Measurements from ENCODE around the gene CHN1.

The CHN1 gene

DNA sequence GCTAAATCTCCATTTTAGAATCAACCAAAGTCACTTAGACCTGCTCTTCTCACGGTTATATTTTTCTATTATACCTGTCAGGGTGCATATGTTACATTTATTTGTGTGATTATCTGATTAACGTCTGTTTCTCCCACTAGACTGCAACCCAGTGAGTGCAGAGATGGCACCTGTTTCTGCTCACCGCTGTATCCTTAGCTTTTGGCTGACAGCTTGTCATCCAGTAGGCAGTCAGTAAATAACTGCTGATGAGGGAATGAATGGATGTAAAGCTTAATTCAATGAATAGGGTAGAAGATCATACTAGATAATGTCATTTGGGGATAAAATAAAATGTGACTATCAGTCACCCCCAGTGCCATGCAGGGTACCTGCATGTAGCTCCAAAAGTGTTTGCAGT is 234.0 kb downstream of the CHN1 start:
- H3K27ac ChIP-seq (ENCODE audit: low read depth, low read length) = no peak overlapping the region
- no peak overlapping the region for H3K9ac ChIP-seq (ENCODE audit: low read length)
- H3K4me1 ChIP-seq (ENCODE audit: control insufficient read depth, insufficient read depth, low read length) = peaks cover 5% of the 10 kb centered on the region
- no peaks in the 10 kb centered on the region for H3K27me3 ChIP-seq (ENCODE audit: control insufficient read depth, insufficient read depth, low read length)
- no peak overlapping the region for H3K4me3 ChIP-seq (ENCODE audit: low read length)
- no peaks in the 10 kb centered on the region for H3K36me3 ChIP-seq (ENCODE audit: control insufficient read depth, insufficient read depth, low read length)

DNA sequence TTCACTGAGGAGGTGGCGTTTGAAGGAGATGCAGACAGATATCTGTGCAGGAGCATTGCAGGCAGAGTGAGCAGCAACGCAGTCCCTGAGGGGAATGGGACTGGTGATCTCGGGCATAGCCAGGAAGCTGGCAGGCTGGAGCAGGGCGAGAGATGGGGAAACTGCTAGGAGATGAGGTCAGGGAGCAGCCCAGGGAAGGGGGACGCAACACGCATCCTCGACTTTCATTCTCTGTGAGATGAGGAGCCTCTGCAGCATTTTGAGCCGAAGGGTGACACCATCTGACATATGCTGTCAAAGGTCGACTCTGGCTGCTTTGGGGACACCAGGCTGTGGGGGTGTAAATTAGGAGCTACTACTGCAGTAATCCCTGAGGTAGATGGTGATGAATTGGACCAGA is 236.6 kb downstream of the CHN1 start:
- H3K27ac ChIP-seq (ENCODE audit: low read depth, low read length) = no peak overlapping the region
- H3K36me3 ChIP-seq (ENCODE audit: control insufficient read depth, insufficient read depth, low read length) = no peaks in the 10 kb centered on the region
- H3K9ac ChIP-seq (ENCODE audit: low read length) = no peak overlapping the region
- no peaks in the 10 kb centered on the region for H3K27me3 ChIP-seq (ENCODE audit: control insufficient read depth, insufficient read depth, low read length)
- no peak overlapping the region for H3K4me3 ChIP-seq (ENCODE audit: low read length)
- H3K4me1 ChIP-seq (ENCODE audit: control insufficient read depth, insufficient read depth, low read length) = peaks cover 5% of the 10 kb centered on the region

DNA sequence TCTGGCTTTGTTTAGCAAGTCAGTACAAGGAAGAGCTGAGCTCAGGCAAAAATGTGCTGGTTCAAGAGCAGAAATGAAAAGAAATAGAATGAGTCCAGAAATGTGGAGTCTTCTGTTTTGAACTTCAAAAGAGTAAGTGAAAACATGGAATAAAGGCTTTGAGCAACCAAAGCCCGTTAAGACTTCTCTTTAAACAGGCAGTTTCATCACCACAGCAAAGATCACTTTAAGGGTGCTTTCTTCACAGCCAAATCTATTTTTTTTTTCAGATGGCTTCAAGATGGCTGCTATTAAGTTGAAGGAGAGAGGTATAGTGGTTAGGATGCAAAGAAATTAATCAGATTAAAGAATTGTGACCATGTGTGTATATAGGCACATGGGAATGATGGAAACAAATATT is 238.9 kb downstream of the CHN1 start:
- H3K36me3 ChIP-seq (ENCODE audit: control insufficient read depth, insufficient read depth, low read length) = no peaks in the 10 kb centered on the region
- no peak overlapping the region for H3K27ac ChIP-seq (ENCODE audit: low read depth, low read length)
- H3K9ac ChIP-seq (ENCODE audit: low read length) = no peak overlapping the region
- no peak overlapping the region for H3K4me3 ChIP-seq (ENCODE audit: low read length)
- H3K27me3 ChIP-seq (ENCODE audit: control insufficient read depth, insufficient read depth, low read length) = no peaks in the 10 kb centered on the region
- no peaks in the 10 kb centered on the region for H3K4me1 ChIP-seq (ENCODE audit: control insufficient read depth, insufficient read depth, low read length)

DNA sequence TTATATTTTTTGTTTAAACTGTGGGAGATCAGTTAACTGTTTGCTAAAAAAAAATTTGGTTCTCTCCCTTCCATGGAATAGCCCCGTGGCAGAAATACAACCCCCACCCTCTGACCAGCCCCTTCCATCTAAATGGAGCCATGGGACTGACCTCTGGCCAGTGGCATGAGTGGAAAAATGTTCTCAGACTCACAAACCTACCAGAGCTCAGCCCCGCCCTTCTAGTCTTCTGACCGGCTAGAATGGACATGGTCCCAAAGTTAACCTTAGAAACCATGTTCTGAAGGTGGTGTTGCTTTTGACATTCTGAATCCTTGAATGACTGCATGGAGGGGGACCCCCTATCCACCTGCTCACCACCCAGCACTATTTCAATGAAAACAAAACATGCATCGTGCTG is 239.6 kb downstream of the CHN1 start:
- no peak overlapping the region for H3K27ac ChIP-seq (ENCODE audit: low read depth, low read length)
- H3K4me3 ChIP-seq (ENCODE audit: low read length) = no peak overlapping the region
- H3K27me3 ChIP-seq (ENCODE audit: control insufficient read depth, insufficient read depth, low read length) = no peaks in the 10 kb centered on the region

DNA sequence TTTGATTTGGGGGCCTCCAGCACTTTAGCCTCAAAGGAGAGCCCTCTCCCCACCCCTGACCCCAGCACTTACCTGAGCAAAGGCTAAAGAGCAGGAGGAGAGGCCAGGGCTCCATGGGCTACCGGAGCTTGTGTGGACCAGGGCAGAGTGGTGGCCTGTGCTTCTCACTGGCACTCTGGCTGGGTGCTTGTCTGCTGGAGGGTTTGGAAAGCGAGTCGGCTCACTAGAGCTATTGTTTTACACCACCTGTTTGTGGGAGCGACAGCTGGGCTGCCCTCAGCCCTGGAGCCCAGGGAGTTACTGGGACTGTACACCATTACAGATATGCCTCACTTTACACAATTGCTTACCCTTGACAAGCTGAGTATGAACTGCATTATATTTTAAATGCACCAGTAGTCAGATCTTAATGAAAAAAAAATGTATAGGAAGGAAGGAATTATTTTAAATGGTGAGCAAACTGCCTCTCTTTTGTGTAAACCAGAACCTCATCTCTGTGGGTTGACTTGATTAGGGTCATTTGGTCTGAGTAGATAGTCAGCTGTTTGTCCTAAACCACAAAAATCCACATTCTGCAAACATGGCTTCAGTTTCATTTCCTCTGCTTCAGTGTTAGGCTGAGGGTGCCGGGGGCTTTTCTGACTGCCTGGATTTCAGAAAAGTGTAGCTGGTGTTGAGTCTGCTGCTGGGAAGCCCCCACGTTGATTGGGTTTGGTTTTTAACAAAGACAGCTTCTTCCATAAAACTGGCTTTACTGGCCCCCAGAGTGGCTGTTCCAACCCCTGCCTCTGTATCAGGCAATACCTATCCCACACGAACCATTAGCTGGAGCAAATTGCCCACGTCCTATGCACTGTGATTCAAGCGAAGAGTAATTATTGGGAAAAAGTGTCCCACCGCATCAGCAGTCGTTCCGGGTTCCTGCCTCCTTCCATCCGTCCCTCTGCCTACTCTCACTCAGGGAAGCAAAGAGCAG is 240.6 kb downstream of the CHN1 start, which contains the start of gene CHRNA1:
Gene CHRNA1 (minus strand): TSS at position 193 of the 976 bp plus-strand sequence. CDS start 78 bp downstream, at position 115.
- Histone ChIP-seq H3K27me3 (ENCODE audit: control insufficient read depth, insufficient read depth, low read length) (no peaks in the 10 kb centered on the region), H3K27ac (ENCODE audit: low read depth, low read length) (no peak within 1 kb of the TSS), H3K4me3 (ENCODE audit: low read length) (no peak within 1 kb of the TSS)

More for the DNA sequence above, 239.6 kb downstream of the CHN1 start:
- H3K36me3 ChIP-seq (ENCODE audit: control insufficient read depth, insufficient read depth, low read length) = no peaks in the 10 kb centered on the region
- no peak overlapping the region for H3K9ac ChIP-seq (ENCODE audit: low read length)
- no peaks in the 10 kb centered on the region for H3K4me1 ChIP-seq (ENCODE audit: control insufficient read depth, insufficient read depth, low read length)

DNA sequence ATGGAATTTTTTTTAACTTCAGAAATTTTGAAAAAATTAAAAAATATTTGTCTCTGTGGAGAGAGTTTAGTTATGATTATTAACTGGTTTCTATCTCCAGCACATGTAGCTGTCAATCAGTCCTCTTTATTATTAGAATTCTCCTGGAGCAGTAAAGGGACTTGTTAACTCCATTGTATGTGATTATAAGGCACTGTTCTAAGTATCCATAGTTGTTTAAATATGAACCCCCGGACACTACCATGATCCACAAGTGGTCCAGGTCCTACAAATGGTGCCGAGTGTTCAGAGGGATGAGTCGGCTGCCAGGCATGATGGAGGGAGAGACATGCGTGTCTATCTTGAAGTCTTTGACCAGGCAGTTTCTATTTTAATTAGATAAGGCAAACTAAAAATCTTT is 241.4 kb downstream of the CHN1 start:
- Histone ChIP-seq H3K36me3 (ENCODE audit: control insufficient read depth, insufficient read depth, low read length) (no peaks in the 10 kb centered on the region), H3K4me3 (ENCODE audit: low read length) (no peak overlapping the region), H3K27ac (ENCODE audit: low read depth, low read length) (no peak overlapping the region), H3K27me3 (ENCODE audit: control insufficient read depth, insufficient read depth, low read length) (no peaks in the 10 kb centered on the region), H3K4me1 (ENCODE audit: control insufficient read depth, insufficient read depth, low read length) (no peaks in the 10 kb centered on the region), H3K9ac (ENCODE audit: low read length) (no peak overlapping the region)

More for the DNA sequence above, 240.6 kb downstream of the CHN1 start, which contains the start of gene CHRNA1:
- H3K36me3 ChIP-seq (ENCODE audit: control insufficient read depth, insufficient read depth, low read length) = no peaks in the 10 kb centered on the region
- no peaks in the 10 kb centered on the region for H3K4me1 ChIP-seq (ENCODE audit: control insufficient read depth, insufficient read depth, low read length)
- no peak within 1 kb of the TSS for H3K9ac ChIP-seq (ENCODE audit: low read length)

DNA sequence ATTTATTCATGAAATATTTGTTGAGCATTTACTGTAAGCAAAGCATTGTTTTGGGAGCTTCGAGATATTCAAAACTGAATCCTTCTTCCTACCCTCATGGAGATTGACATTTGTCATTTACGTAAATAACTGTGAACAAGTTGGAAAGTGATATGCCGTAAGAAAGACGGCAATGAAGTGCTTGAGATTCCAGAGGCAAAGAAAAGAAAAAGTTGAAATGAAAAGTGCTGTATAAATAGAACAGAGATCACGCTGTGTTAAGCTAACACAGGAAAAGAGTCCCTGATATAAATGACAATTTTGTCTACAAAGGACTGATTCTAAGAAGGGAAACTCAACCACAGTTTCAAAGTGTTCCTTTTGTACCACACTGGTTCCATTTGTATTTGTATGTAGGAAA is 242.7 kb downstream of the CHN1 start:
- no peaks in the 10 kb centered on the region for H3K4me1 ChIP-seq (ENCODE audit: control insufficient read depth, insufficient read depth, low read length)
- no peaks in the 10 kb centered on the region for H3K36me3 ChIP-seq (ENCODE audit: control insufficient read depth, insufficient read depth, low read length)
- no peak overlapping the region for H3K4me3 ChIP-seq (ENCODE audit: low read length)
- no peaks in the 10 kb centered on the region for H3K27me3 ChIP-seq (ENCODE audit: control insufficient read depth, insufficient read depth, low read length)
- H3K27ac ChIP-seq (ENCODE audit: low read depth, low read length) = no peak overlapping the region
- H3K9ac ChIP-seq (ENCODE audit: low read length) = no peak overlapping the region

DNA sequence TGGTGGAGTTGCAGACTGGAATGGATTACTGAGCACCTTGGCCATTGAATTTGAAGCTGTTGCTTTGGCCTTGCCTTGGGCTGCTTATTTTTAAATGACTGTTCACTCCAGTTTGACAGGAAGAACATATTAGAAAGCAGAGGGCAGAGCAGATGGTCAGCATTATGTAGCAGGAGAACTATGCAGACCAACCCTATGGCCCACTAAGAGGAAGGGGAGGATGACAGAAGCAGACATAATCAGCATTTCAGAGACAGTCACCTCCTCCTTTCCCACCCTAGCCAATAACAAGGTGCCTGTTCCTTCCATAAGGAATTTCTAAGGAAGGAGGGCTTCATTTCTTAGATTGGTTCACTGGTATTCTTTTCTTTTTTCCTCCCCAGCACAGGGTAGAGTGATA is 243.3 kb downstream of the CHN1 start:
- Histone ChIP-seq H3K4me3 (ENCODE audit: low read length) (no peak overlapping the region), H3K27me3 (ENCODE audit: control insufficient read depth, insufficient read depth, low read length) (no peaks in the 10 kb centered on the region), H3K27ac (ENCODE audit: low read depth, low read length) (no peak overlapping the region), H3K9ac (ENCODE audit: low read length) (no peak overlapping the region), H3K36me3 (ENCODE audit: control insufficient read depth, insufficient read depth, low read length) (no peaks in the 10 kb centered on the region), H3K4me1 (ENCODE audit: control insufficient read depth, insufficient read depth, low read length) (no peaks in the 10 kb centered on the region)

DNA sequence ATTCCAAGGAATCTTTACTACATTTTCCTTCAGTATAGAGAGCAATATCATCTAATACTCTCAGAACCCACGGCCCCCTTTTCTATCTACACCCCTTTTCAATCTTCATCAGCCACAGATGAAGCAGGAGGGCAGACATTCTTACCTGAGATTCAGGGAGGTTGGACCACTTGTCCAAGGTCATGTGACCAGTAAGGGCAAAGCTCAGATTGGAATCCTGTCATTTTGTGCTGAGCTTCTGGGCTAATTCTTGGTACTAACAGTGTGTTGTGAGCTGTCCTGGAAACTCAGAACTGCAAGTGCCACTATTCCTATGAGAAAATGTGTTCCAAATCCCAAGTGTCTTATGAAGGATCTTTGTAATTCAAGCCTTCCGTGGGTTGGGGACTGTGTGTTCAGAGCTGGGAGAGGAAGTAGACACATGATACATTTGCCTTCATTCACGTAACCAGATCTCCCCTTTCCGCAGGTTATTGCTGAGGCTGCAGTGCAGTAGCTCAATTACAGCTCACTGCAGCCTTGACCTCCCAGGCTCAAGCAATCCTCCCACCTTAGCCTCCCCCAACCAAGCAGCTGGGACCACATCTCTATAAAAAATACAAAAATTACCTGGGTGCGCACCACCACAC is 244.2 kb downstream of the CHN1 start:
- no peak overlapping the region for H3K27ac ChIP-seq (ENCODE audit: low read depth, low read length)
- no peak overlapping the region for H3K9ac ChIP-seq (ENCODE audit: low read length)
- no peaks in the 10 kb centered on the region for H3K4me1 ChIP-seq (ENCODE audit: control insufficient read depth, insufficient read depth, low read length)
- no peaks in the 10 kb centered on the region for H3K27me3 ChIP-seq (ENCODE audit: control insufficient read depth, insufficient read depth, low read length)
- H3K4me3 ChIP-seq (ENCODE audit: low read length) = no peak overlapping the region
- H3K36me3 ChIP-seq (ENCODE audit: control insufficient read depth, insufficient read depth, low read length) = no peaks in the 10 kb centered on the region

DNA sequence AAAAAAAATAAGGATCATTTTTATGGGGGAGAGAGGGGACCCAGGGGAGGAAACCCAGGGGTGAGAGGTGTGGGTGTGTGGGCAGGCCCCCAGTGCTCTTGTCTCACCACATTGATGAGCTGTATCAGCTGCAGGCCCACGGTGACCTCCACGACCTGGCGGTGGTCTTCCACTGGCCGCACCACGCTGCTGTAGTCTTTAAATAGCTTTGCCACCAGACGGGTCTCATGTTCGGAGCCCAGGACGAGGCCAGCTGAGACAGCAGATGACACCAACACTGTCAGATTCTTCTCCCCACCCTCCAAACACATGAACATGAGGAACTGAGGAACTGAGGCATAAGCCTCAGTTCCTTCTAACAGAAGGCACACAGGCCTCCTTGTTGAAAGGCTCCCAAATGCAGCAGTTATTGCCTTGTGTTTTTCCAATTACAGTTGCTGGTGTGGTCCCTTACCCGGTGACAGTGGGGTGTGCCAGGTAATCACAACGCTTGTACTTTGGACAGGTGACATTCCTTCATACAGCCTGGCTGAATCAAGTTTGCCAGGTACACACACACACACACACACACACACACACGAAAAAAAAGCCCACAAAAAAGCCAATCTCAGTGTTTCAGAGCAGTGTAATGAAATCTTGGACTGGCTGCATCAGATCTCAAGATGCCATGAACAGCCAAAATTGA is 245.7 kb downstream of the CHN1 start:
- no peak overlapping the region for H3K27ac ChIP-seq (ENCODE audit: low read depth, low read length)

DNA sequence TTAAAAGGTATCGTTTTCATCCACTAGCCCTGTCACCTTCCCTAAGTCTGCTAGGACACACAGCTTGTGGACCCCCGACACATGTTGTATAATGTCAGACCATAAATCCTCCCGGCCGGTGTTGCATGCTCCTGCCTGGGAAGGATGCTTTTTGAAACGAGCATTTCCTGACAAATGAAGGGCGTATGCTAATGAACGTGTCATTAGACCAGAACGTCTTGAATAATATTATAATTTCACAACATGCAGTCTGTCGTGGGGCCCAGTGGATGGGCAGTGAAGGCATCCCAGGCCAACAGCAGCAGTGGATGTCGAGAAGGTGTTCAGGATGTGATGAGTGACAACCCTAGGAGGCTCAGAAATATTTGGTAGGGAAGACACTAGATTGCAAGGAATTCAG is 248.4 kb downstream of the CHN1 start:
- no peaks in the 10 kb centered on the region for H3K36me3 ChIP-seq (ENCODE audit: control insufficient read depth, insufficient read depth, low read length)

More for the DNA sequence above, 245.7 kb downstream of the CHN1 start:
- H3K27me3 ChIP-seq (ENCODE audit: control insufficient read depth, insufficient read depth, low read length) = no peaks in the 10 kb centered on the region
- no peaks in the 10 kb centered on the region for H3K4me1 ChIP-seq (ENCODE audit: control insufficient read depth, insufficient read depth, low read length)
- no peaks in the 10 kb centered on the region for H3K36me3 ChIP-seq (ENCODE audit: control insufficient read depth, insufficient read depth, low read length)
- no peak overlapping the region for H3K4me3 ChIP-seq (ENCODE audit: low read length)
- H3K9ac ChIP-seq (ENCODE audit: low read length) = no peak overlapping the region

DNA sequence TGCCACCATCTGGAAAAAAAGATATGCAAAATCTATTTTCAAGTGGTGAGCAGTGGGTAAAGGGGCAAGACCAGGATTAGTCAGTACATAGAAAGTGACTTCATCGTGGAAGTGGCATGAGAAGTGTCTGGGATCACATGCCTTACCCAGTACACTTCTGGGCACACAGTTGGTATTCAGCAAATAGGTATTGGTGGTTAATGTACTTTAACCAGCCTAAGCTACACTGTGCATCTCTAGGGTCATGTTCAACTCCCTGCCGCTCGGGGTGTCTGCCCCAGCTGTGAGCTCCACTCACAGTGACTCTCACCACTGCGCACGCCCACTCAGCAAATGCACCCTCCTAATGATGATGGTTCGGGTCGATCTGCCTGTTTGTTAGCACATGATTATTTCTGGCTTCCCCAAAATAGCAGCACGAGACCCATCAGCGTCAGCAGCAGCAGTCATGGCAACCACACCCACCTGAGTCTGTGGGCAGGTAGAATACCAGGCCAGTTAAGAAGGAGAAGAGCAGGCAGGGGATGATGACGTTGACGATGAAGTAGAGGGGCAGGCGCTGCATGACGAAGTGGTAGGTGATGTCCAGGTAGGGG is 252.0 kb downstream of the CHN1 start:
- no peaks in the 10 kb centered on the region for H3K4me1 ChIP-seq (ENCODE audit: control insufficient read depth, insufficient read depth, low read length)
- no peak overlapping the region for H3K27ac ChIP-seq (ENCODE audit: low read depth, low read length)
- no peaks in the 10 kb centered on the region for H3K36me3 ChIP-seq (ENCODE audit: control insufficient read depth, insufficient read depth, low read length)
- H3K27me3 ChIP-seq (ENCODE audit: control insufficient read depth, insufficient read depth, low read length) = no peaks in the 10 kb centered on the region
- H3K4me3 ChIP-seq (ENCODE audit: low read length) = no peak overlapping the region
- H3K9ac ChIP-seq (ENCODE audit: low read length) = no peak overlapping the region

More for the DNA sequence above, 248.4 kb downstream of the CHN1 start:
- no peaks in the 10 kb centered on the region for H3K27me3 ChIP-seq (ENCODE audit: control insufficient read depth, insufficient read depth, low read length)
- no peak overlapping the region for H3K27ac ChIP-seq (ENCODE audit: low read depth, low read length)
- no peaks in the 10 kb centered on the region for H3K4me1 ChIP-seq (ENCODE audit: control insufficient read depth, insufficient read depth, low read length)
- H3K9ac ChIP-seq (ENCODE audit: low read length) = no peak overlapping the region
- H3K4me3 ChIP-seq (ENCODE audit: low read length) = no peak overlapping the region
